GM21619 (cell line): ENCODE measurements around the gene TKT.

Experiments used
- ATAC-seq: cut with Tn5 transposase; IDR thresholded peaks from one replicate; pipeline ENCODE4 v1.9.1; 2021; ENCODE audit not compliant: unreplicated experiment

TKT gene

DNA sequence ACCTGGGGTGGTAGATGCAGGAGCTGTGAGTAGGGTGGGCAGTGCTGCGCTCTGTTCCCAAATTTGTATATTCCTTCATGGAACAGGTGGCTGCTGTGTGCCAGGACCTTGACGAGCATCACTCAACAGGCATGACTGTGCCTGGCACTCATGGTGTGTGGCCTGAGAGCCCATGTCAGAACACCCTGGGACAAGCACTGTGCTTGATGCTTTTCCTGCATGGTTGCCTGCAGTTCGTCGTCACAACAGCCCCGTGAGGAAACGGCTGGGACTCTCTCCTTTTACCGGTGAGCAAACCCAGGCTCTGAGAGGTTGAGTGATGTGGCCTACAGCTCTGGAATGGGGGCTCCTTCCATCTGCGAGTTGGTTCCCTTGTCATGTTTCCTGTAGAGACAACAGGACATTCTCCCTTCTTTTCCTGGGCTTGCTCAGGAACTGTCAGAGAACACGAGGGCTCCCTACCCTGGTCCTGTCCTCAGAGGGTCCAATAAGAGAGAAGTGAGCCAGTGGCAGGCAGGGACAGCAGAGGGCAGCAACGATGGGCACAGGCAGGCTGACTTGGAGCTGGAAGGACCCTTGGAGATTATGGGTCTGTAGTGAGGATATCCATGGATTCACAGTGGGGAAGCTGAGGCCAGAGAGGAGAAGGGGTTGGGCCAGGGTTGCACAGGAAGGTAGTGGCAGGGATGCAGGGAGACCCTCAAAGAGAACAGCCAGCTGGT, 57.4 kb downstream of the TKT start:
- no peak for ATAC-seq

DNA sequence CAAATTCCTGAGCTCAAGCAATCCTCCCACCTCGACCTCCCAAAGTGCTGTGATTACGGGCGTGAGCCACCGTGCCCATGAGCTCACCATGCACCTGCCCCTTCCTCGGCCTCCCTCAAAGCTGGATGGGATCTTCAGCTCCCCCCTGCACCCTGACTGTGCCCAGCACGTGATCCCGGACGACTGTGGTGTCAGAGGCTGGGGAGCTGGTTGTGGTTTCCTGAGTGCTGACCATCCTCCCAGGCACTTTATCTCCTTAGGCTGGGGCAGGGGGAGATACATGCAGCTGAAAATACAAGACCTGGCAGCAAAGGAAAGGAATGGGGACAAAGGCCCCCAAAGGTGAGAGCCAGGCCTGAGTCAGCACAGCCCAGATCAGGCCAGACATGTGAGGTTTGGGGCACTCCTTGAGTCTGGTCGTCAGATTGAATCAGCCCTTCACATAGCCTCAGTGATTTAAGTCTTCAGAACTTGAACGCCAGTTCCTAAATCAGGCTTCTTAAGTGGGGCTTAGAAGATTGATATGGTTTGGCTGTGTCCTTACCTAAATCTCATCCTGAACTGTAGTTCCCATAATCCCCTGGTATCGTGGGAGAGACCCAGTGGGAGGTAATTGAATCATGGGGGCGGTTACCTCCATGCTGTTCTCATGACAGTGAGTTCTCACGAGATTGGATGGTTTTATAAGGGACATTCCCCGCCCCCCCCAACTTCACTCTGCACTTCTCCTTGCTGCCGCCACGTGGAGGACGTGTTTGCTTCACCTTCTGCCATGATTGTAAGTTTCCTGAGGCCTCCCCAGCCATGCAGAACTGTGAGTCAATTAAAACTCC, 59.0 kb downstream of the TKT start:
- peak; percentile 41 for ATAC-seq

DNA sequence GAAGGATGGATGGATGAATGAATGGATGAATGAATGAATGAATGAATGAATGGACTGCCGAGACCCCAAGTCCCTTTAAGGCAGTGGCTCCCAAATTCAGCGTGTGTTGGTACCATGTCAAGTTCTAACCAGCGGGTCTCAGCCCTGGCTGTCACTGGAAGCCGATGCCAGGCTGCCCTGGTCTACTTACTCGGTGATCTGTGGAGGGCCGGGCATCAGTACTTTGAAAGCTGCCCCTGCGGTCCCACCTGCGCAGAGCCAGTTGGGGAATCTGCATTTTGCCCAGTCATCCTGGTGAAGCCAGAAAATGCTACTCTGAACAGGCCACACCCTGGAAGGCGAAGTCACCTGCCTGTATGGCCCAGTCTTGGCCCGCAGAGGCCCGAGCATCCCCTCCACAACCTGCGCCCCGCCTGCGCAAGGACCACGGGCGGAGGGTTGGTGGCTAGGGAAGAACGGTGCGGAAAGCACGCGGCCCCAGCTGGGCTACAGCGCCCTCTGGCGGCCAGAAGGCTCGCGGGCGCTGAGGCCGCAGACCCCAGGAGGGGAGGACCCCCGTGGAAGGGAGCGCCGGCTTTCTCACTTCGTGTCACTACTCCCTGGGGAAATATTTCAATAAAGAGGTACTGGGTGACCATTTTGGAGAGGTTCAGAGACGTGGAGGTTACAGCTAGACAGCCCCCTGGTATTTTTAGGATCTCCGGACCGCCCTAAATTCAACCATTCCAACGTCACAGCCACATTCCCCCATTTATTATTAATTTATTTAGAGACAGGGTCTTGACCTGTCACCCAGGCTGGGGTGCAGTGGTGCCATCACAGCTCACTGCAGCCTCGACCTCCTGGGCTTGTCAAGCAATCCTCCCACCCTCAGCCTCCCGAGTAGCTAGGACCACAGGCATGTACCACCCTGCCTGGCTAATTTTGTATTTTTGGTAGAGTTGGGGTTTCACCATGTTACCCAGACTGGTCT, 59.9 kb downstream of the TKT start:
- ATAC-seq: no peak

DNA sequence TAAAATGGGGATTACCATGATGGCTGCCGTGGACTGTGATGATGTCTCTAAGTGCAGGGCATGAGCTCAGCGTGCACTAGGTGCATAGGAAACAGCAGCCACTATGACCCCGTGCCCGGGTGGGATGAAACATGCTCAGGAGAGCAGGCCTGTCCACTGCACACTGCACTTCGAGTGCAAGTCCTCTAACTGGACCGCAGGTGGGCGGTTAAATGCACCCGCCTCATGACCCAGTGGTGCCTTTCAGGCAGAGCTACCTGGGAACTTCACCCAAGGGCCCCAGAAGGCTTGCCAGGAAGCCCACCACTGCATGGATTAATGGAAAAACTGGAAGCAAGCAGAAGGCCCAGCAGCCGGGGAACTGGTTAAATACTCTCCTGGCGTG, 60.8 kb downstream of the TKT start:
- no peak for ATAC-seq

DNA sequence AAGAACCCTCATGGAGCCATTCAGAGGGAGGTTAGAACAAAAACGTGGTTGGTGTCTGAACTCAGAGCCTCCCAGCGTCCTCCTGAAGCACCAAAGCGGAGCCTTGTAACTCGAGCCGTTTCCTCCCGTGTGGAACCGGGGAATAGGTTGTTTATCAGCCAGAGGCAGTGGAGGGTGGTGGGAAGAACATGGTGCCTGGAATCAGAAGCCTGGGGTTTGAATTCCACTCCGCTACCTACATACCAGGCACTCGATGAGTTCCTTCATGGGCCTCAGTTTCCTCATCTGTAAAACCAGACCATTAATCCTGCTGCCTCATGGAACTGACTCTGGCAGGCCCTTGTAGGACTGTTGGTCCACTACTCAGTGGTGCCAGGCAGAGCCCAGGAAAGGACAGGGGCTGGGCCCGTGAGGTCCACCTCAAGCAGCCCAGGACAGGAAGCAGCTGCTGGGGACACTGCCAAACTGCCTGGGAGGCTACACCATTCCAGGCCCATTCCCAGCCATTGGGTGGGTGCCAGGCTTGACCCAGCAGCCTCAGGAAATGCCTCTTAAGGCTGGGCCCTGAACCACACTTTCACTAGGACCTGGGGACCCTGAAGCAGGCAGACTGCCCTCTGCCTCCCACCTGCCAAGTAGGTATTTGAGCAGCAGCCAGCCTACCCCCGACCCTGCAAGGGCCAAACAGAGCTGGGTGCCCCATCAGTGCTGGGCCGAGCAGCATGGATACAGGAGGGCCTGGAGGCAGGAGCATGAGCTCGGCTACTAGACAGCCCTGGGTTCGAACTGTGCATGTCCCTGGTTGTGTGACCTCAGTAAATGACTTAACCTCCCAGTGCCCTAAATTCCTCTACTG, 61.4 kb downstream of the TKT start:
- no peak for ATAC-seq

DNA sequence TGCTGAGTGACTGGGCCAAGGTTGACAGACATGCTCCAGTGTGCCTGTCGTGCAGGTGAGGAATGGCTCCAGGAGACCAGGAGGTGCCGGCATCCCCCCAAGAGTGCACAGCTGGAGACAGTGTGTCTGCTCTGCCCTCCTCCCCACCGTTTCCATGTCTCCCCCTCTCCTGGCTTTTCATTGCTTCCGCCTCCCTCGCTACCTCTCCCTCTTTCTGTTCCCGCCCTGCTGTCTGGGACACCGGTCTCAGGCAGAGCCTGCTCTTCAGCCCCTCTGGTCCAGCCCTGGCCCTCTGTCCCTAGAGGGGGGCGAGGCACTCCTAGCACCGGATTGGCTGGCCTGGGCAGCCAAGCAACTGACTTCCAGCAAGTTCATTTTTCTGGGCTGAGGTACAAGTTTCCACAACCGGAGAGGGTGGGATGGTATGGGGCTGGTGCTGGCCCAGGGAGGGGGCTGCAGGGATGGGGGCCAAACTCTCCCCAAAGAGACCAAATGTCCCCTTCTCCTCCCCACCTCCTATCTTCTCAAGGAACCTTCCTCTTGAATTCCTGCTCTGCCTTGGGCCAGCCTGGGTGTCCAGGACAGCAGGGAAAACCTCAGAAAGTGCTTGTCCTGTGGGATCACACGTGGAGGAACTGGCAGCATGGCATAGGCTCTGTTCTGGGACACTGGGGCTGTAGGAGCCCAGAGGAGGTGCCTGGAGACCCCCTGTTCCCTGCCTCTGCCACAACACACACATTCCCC, 62.2 kb downstream of the TKT start:
- no peak for ATAC-seq

DNA sequence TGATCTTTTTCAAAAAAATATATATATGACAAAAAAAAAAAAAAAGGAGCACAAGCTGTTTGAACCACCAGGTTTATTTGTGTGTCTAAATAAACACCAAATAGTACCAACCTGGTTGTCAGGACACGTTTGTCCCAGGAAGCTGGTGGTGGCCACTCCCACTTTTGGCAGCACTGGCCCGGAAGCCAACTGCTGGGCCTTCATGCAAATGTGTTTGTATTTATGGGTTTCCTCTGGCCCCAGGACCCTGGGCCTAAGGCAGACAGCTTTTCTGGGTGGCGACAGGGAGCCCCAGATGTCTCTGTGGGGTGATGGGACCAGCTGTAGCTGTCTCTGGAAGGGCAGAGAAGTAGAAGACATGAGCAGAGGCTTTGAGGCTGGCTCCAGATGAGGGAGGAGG, 63.2 kb downstream of the TKT start:
- ATAC-seq: peak; percentile 37

DNA sequence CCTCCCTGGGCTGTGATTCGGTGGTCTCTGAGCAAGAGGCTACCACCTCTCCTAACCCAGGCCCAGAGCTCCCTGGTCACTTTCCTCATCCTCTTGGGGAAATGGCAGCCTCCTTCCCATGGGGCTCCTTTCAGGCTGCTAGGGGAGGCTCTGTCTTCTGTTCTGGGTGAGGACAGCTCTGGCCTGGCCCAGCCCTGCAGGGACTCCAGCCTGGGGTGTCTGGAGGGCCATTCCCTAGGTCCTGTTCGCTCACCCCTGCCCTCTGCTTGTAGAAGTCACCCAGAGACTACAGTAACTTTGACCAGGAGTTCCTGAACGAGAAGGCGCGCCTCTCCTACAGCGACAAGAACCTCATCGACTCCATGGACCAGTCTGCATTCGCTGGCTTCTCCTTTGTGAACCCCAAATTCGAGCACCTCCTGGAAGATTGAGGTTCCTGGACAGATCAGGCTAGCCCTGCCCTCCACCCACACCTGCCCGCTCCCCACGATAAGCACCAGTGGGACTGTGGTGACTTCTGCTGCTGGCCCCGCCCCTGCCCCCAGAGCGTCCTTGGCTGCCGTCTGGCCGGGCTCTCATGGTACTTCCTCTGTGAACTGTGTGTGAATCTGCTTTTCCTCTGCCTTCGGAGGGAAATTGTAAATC, 63.9 kb downstream of the TKT start:
- no peak for ATAC-seq

DNA sequence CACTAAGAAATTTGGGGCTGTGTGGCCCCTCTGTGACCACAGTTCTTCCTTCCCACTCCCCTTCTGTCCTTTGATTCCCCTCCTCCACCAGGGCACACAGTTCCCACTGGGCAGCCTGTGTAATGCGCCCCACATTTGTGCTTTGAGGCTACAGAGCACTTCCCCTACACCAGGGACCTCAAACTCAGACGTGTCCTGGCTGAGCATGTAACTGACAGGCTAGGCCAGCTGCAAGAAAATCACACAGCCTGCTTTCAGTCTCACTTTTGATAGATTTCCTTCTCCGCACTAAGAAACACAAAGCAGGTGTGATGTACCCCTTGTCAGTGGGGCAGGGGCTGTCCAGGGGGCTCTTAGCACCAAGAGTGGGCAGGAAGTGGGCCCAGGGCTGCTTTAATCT, 65.2 kb downstream of the TKT start:
- peak; percentile 43 for ATAC-seq

DNA sequence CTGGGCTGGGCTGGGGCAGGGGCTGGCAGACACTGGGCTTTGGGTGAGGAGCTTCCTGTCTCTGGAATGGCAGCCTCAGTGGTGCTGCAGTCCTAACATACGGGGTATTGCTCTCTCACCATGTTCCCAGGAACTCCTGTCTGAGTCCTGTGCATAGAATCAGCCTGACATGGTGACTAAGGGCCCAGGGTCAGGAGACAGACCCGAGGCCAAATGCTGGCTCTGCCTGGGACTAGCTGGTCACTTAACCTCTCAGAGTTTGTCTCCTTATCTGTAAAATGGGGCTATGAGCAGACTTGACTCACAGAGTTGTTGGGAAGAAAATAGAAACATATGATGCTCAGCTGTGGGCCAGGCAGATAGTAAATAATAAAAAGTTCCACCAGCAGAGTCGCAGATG, 66.5 kb downstream of the TKT start:
- no peak for ATAC-seq

DNA sequence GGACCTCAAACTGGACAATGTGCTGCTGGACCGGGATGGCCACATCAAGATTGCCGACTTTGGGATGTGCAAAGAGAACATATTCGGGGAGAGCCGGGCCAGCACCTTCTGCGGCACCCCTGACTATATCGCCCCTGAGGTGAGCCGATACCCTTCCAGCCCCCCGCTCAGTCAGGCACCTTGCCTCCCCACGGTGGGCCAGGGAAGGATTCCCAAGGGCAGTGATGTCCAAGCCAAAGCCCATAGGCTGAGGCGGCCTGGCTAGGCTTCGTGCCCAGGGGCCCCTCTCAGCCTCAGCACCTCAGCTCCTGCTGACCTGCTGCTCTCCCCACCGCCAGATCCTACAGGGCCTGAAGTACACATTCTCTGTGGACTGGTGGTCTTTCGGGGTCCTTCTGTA, 67.1 kb downstream of the TKT start:
- no peak for ATAC-seq

DNA sequence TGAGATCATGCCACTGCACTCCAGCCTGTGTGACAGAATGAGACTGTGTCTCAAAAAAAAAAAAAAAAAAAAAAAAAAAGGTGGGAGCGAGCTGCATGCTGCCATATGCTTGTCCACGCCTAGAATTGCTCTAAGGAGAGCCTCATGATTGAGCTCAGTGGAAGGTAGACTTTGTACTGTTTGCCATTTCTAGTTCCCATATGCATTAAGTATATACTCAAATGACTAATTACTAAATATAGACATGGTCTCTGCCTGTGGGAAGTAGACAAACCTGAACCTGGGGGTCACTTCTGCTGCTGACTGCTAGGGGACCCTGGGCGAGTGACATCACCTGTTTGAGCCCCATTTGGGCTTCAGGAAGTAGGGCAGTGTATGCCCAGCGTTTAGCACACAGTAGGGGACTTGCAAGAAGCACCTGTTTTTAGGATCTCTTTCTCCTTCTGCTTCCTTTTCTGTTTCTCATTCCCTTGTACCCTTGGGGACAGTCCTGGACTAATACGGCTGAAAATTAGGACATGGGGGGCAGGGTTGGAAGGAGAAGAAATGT, 67.6 kb downstream of the TKT start:
- ATAC-seq: no peak

DNA sequence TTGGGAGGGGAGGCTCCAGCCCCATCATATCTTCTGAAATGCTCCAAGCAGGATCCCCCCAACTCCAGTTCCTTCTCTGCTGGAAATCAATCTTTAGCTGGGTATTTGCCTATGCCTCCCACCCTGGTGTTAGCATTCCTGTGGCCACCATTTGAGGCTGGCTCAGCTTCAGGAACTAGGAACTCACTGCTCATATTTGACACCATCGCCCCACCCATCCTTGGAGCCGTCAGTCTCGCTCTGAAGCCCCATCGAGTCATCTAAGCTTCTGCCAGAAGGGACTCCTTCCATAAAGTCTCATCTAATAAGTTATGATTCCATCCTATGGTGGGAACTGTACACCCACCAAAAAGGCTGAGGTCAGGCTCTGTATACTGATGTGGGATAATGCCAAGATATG, 68.4 kb downstream of the TKT start:
- ATAC-seq: no peak

DNA sequence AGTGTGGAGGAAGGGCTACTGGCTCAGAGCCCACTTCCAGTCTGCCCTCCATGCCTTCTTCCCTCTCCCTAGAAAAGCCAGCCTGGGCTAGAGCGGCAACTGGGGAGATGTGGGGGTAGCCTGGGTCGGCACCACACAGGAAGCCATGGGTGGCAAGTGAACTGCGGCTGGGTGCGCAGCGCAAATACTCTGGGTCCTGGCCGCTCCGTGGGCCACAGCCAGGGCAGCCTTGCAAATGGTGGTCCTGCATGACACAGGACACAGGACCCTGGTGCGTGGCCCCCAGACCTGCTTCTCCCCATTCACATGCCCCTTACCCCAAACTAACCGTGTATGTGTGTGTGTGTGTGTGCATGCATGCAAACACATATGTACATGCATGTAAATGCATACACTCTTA, 69.1 kb downstream of the TKT start:
- ATAC-seq: no peak

DNA sequence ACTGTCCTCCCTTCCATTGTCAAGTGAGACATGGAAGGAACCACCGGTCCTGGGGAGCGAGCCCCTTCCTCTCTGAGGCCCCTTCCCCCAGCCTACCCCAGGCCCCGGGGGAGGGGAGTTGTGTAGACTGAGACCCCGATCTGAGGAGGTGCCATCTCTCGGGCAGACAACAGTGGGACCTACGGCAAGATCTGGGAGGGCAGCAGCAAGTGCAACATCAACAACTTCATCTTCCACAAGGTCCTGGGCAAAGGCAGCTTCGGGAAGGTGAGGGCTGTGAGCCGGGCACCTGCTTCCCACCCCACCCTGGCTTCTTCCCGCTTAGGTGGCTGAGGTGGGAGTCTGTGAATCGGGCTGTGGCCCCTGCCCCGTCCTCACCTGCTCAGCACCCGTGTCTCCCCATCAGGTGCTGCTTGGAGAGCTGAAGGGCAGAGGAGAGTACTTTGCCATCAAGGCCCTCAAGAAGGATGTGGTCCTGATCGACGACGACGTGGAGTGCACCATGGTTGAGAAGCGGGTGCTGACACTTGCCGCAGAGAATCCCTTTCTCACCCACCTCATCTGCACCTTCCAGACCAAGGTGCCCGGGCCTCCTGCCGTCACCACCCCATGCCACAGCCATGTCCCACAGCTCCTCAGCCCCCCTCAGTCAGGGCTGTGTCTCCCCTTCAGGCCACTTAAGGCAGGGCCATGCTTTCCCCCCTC, 69.9 kb downstream of the TKT start:
- no peak for ATAC-seq

DNA sequence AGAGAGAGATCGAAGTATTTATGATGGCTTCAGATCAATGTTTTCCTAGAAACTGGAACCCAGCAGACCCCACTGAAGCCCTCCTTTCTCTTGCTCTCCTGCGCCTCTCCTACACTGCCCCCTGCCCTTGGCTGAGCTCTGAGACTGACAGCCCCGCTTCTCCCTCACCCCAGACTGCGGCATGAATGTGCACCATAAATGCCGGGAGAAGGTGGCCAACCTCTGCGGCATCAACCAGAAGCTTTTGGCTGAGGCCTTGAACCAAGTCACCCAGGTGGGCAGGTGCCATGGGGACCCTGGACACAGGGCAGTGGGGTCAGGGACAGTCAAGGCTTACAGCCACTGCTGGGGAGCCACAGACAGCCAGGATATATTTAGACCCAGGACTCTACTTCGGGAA, 71.1 kb downstream of the TKT start:
- no peak for ATAC-seq

DNA sequence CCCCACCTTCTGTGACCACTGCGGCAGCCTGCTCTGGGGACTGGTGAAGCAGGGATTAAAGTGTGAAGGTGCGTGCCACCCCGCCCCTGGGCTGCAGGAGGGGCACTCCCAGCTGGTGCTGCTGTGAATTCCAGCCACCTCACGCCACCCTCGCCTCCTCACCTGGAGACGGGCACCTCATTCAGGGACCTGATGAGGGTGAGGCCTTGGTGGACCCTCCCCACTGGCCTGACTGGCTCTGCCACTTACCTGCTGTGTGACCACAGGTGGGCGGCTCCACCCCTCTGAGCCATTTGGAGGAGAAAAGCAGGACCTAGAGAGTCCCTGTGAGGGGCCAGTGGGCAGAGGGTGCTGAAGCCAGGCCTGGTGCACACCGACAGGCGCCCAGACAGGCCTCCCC, 72.3 kb downstream of the TKT start:
- no peak for ATAC-seq

DNA sequence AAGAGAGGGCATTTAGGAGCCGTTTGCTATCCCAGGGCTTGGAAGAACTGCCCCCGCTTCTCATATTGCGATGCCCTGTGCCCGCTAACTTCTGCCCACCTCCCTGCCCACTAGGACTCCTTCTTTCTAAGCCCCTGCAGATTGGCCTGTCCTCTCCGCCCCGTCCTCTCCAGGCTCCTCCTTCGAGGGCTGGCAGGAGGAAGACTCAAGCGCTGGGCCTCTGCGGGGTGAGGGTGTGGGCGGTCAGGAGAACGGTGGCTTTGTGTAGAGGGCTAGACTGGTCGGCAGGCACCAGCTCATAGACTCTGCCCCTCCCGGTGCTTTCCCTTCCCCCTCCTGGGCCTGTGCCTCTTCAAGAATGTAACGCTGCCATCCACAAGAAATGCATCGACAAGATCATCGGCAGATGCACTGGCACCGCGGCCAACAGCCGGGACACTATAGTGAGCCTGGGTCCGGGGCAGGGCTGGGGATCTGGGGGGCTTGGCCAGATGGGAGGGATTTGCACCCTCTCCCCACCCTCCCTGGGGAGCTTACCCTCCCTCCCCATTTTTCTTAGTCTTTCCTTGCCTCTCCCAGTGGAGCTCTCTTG, 73.0 kb downstream of the TKT start:
- ATAC-seq: no peak
